ENCODE results near the gene TNFRSF6B. TPM values are rescaled to one million over a fixed set of nuclear protein-coding genes. Genes with fewer than 3 reads are reported as not detected.
A peak's percentile ranks its signal among the peaks of the same experiment; 100 is the strongest.

TNFRSF6B gene
- total and polyA plus RNA-seq, 2 donors (not counting 3 experiments of a cell fraction or from before 2014, with no cell fraction given), result 0.69 to 11.3 TPM

- ChIA-PET POLR2A (no interaction called here), CTCF (interaction anchor here (1.5 to 2.0 kb wide), 2 partner anchors 10 to 15 kb away, joined by 5 to 10 read pairs; no protein-coding TSS in a partner anchor)
- Histone ChIP-seq H3K79me2 (ENCODE audit: control insufficient read depth, insufficient read depth, low read length) (no peaks in the 10 kb centered on the region), H2AFZ (ENCODE audit: low read depth, low read length) (no peak overlapping the region), H3K9me3 (replicated peaks; ENCODE audit: control insufficient read depth, insufficient read depth, low read length) (no peaks in the 10 kb centered on the region), H3K9me1 (replicated peaks; ENCODE audit: control insufficient read depth, extremely low read depth, insufficient read depth, low read length) (no peaks in the 10 kb centered on the region), H3K27me3 (ENCODE audit: control insufficient read depth in 2 of 2, insufficient read depth in 2 of 2, low read length in 2 of 2) (peaks cover 1 to 11% of the 10 kb centered on the region in 2 experiments), H4K20me1 (replicated peaks; ENCODE audit: control insufficient read depth, extremely low read depth, insufficient read depth, low read length) (no peaks in the 10 kb centered on the region), H3K9ac (replicated peaks; ENCODE audit: extremely low read depth, insufficient read depth, low read length) (no peak overlapping the region), H3K4me3 (replicated peaks in 1 of 3; ENCODE audit: insufficient read depth in 1 of 3, low read depth in 1 of 3, low read length in 3 of 3) (peak overlapping the region in 1 of 3 experiments; percentile 35), H3K4me1 (ENCODE audit: control insufficient read depth, extremely low read depth, insufficient read depth, low read length) (peaks cover 6% of the 10 kb centered on the region), H3K27ac (ENCODE audit: insufficient read depth, low read depth, low read length) (no peak overlapping the region), H3K36me3 (ENCODE audit: control insufficient read depth in 2 of 2, extremely low read depth in 1 of 2, insufficient read depth in 2 of 2, low read length in 2 of 2) (no peaks in the 10 kb centered on the region), H3K4me2 (ENCODE audit: insufficient read depth, low read length) (no peak overlapping the region)
- intact Hi-C loops (cut with micrococcal nuclease), result no loop called here
- DNase-seq (ENCODE audit: low read depth, low spot score), result no peak
- TF ChIP-seq JUN (IDR thresholded peaks at IDR 0.05; ENCODE audit: borderline replicate concordance, insufficient read depth, insufficient read length, low read depth) (no peak), EZH2 (IDR thresholded peaks at IDR 0.05; ENCODE audit: borderline replicate concordance, low read depth, low read length, severe bottlenecking) (peak; percentile 2)
- FAIRE-seq, result no peak
- dilution Hi-C loops (cut with MboI; ENCODE audit: extremely low pct_ligation_motif_present, low sequenced_read_pairs), result no loop called here
- no TSS peak for BruUV-seq (replicated peaks)
Observed at GRCh38 chr20:63651942-63652191, 44.6 kb upstream of the TNFRSF6B start.

GRCh38 chr20:63652192-63652980 is 44.1 kb upstream of the TNFRSF6B start:
- Histone ChIP-seq H3K79me2 (ENCODE audit: control insufficient read depth, insufficient read depth, low read length) (no peaks in the 10 kb centered on the region), H3K4me3 (replicated peaks in 1 of 3; ENCODE audit: insufficient read depth in 1 of 3, low read depth in 1 of 3, low read length in 3 of 3) (peak overlapping the region; percentile 4 to 43 (median 35)), H3K4me2 (ENCODE audit: insufficient read depth, low read length) (peak overlapping the region; percentile 47), H3K27ac (ENCODE audit: insufficient read depth, low read depth, low read length) (no peak overlapping the region), H3K4me1 (ENCODE audit: control insufficient read depth, extremely low read depth, insufficient read depth, low read length) (peaks cover 6% of the 10 kb centered on the region), H3K9me3 (replicated peaks; ENCODE audit: control insufficient read depth, insufficient read depth, low read length) (no peaks in the 10 kb centered on the region), H4K20me1 (replicated peaks; ENCODE audit: control insufficient read depth, extremely low read depth, insufficient read depth, low read length) (no peaks in the 10 kb centered on the region), H3K9ac (replicated peaks; ENCODE audit: extremely low read depth, insufficient read depth, low read length) (no peak overlapping the region), H3K27me3 (ENCODE audit: control insufficient read depth in 2 of 2, insufficient read depth in 2 of 2, low read length in 2 of 2) (peaks cover 1 to 11% of the 10 kb centered on the region in 2 experiments), H3K9me1 (replicated peaks; ENCODE audit: control insufficient read depth, extremely low read depth, insufficient read depth, low read length) (no peaks in the 10 kb centered on the region), H2AFZ (ENCODE audit: low read depth, low read length) (peak overlapping the region; percentile 55), H3K36me3 (ENCODE audit: control insufficient read depth in 2 of 2, extremely low read depth in 1 of 2, insufficient read depth in 2 of 2, low read length in 2 of 2) (no peaks in the 10 kb centered on the region)
- intact Hi-C loops (cut with micrococcal nuclease), result no loop called here
- FAIRE-seq, result no peak
- CTCF ChIA-PET, result interaction anchor here (1.0 to 2.0 kb wide), 4 partner anchors 10 to 15 kb away, joined by 3 to 10 read pairs (median 4); no protein-coding TSS in a partner anchor
- BruUV-seq (replicated peaks), result no TSS peak
- TF ChIP-seq, protein P1, sequence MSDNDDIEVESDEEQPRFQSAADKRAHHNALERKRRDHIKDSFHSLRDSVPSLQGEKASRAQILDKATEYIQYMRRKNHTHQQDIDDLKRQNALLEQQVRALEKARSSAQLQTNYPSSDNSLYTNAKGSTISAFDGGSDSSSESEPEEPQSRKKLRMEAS (IDR thresholded peaks at IDR 0.05; ENCODE audit: insufficient read depth, insufficient read length), result no peak
- TF ChIP-seq, protein P2, sequence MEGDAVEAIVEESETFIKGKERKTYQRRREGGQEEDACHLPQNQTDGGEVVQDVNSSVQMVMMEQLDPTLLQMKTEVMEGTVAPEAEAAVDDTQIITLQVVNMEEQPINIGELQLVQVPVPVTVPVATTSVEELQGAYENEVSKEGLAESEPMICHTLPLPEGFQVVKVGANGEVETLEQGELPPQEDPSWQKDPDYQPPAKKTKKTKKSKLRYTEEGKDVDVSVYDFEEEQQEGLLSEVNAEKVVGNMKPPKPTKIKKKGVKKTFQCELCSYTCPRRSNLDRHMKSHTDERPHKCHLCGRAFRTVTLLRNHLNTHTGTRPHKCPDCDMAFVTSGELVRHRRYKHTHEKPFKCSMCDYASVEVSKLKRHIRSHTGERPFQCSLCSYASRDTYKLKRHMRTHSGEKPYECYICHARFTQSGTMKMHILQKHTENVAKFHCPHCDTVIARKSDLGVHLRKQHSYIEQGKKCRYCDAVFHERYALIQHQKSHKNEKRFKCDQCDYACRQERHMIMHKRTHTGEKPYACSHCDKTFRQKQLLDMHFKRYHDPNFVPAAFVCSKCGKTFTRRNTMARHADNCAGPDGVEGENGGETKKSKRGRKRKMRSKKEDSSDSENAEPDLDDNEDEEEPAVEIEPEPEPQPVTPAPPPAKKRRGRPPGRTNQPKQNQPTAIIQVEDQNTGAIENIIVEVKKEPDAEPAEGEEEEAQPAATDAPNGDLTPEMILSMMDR (IDR thresholded peaks at IDR 0.05; ENCODE audit: extremely low read depth in 1 of 2, insufficient read depth in 1 of 2, low read depth in 1 of 2, low read length in 2 of 2), result peak in 1 of 2 donors; percentile 3
- DNase-seq (ENCODE audit: low read depth, low spot score), result no peak
- dilution Hi-C loops (cut with MboI; ENCODE audit: extremely low pct_ligation_motif_present, low sequenced_read_pairs), result no loop called here
- POLR2A ChIA-PET, result no interaction called here
